GM23338 (cell line): ENCODE data around the gene TMCC1. TPM values are rescaled to one million over a fixed set of nuclear protein-coding genes. Genes with fewer than 3 reads are reported as not detected.

Experiments
- ATAC-seq: fragments of 200-7000 bp; cut with Tn5 transposase; 3 replicates; pipeline ENCODE4 v1.9.1; 2020
- DNase-seq: peaks from one replicate; pipeline ENCODE4 v3.0.0-alpha.2; 2015; ENCODE audit warnings: low spot score
- H2AFZ ChIP-seq: fragments of 200-600 bp; sonication (generic); 2 replicates; pipeline ENCODE4 v1.8.0; 2016; ENCODE audit warnings: antibody characterized with exemption, mild to moderate bottlenecking, moderate library complexity
- H3F3A ChIP-seq: fragments of 200-600 bp; sonication (generic); replicated peaks from 2 replicates; pipeline ENCODE4 v1.8.0; 2017; ENCODE audit warnings: antibody characterized with exemption, mixed run types, low read depth
- H3K27ac ChIP-seq: fragments of 200-600 bp; sonication (generic); 2 replicates; pipeline ENCODE4 v1.6.1; 2016; ENCODE audit warnings: low read depth
- H3K27me3 ChIP-seq: fragments of 200-600 bp; sonication (generic); 2 replicates; pipeline ENCODE4 v1.8.0; 2016; ENCODE audit warnings: mild to moderate bottlenecking, mixed run types, moderate library complexity; ENCODE audit not compliant: insufficient read depth
- H3K36me3 ChIP-seq: fragments of 200-600 bp; sonication (generic); 2 replicates; pipeline ENCODE4 v1.8.0; 2016; ENCODE audit warnings: mild to moderate bottlenecking; ENCODE audit not compliant: insufficient read depth
- H3K4me1 ChIP-seq: fragments of 200-600 bp; sonication (generic); 2 replicates; pipeline ENCODE4 v1.8.0; 2016; ENCODE audit warnings: mild to moderate bottlenecking, moderate library complexity; ENCODE audit not compliant: insufficient read depth
- H3K4me2 ChIP-seq: fragments of 200-600 bp; sonication (generic); 2 replicates; pipeline ENCODE4 v1.7.1; 2017; ENCODE audit warnings: mixed run types
- H3K4me3 ChIP-seq: fragments of 200-600 bp; sonication (generic); 2 replicates; pipeline ENCODE4 v1.6.1; 2016; ENCODE audit warnings: mixed run types
- H3K79me2 ChIP-seq: fragments of 200-600 bp; sonication (generic); replicated peaks from 2 replicates; pipeline ENCODE4 v1.8.0; 2017; ENCODE audit warnings: mild to moderate bottlenecking; ENCODE audit not compliant: insufficient read depth
- H3K9me2 ChIP-seq: fragments of 200-600 bp; sonication (generic); 2 replicates; pipeline ENCODE4 v1.8.0; 2017; ENCODE audit not compliant: insufficient read depth
- H4K20me1 ChIP-seq: fragments of 200-600 bp; sonication (generic); replicated peaks from 2 replicates; pipeline ENCODE4 v1.8.0; 2017; ENCODE audit warnings: mild to moderate bottlenecking; ENCODE audit not compliant: insufficient read depth
- H3K27ac Mint-ChIP-seq: 2 replicates; pipeline ENCODE4 v1.8.0; 2020; ENCODE audit warnings: inconsistent platforms, mild to moderate bottlenecking, moderate library complexity, mixed read lengths
- H3K27me3 Mint-ChIP-seq: 3 replicates; pipeline ENCODE4 v1.8.0; 2022; ENCODE audit warnings: low read depth, mild to moderate bottlenecking, moderate library complexity, mixed read lengths, inconsistent platforms; ENCODE audit not compliant: insufficient read depth, poor library complexity
- H3K36me3 Mint-ChIP-seq: 3 replicates; pipeline ENCODE4 v1.8.0; 2021; ENCODE audit warnings: low read depth, mild to moderate bottlenecking, inconsistent platforms, moderate library complexity, mixed read lengths
- H3K4me1 Mint-ChIP-seq: 3 replicates; pipeline ENCODE4 v1.8.0; 2020; ENCODE audit warnings: mild to moderate bottlenecking, inconsistent platforms, mixed read lengths
- H3K4me3 Mint-ChIP-seq: 3 replicates; pipeline ENCODE4 v1.8.0; 2021; ENCODE audit warnings: moderate library complexity, mild to moderate bottlenecking, inconsistent platforms, mixed read lengths
- H3K9me3 Mint-ChIP-seq: 3 replicates; pipeline ENCODE4 v1.8.0; 2020; ENCODE audit warnings: moderate library complexity, mild to moderate bottlenecking, inconsistent platforms, mixed read lengths
- CREB1 ChIP-seq: fragments of 250-450 bp; sonication (Bioruptor Pico); IDR thresholded peaks from 2 replicates; pipeline ENCODE4 v1.5.0; 2020; ENCODE audit warnings: low read depth, mild to moderate bottlenecking, moderate library complexity
- ETS1 ChIP-seq: IDR thresholded peaks from 2 replicates; pipeline ENCODE4 v1.6.1; 2016; ENCODE audit warnings: antibody characterized with exemption
- EZH2 ChIP-seq: fragments of 200-600 bp; sonication (generic); IDR thresholded peaks from one replicate; pipeline ENCODE4 v1.8.0; 2017; ENCODE audit warnings: antibody characterized with exemption, mild to moderate bottlenecking, low read depth; ENCODE audit not compliant: unreplicated experiment
- EZH2phosphoT487 ChIP-seq: fragments of 200-600 bp; sonication (generic); IDR thresholded peaks from one replicate; pipeline ENCODE4 v1.8.1; 2018; ENCODE audit warnings: antibody characterized with exemption; ENCODE audit not compliant: unreplicated experiment
- NANOG ChIP-seq: IDR thresholded peaks from 2 replicates; pipeline ENCODE4 v1.6.1; 2016; ENCODE audit warnings: antibody characterized with exemption, borderline replicate concordance
- POLR2AphosphoS5 ChIP-seq: IDR thresholded peaks from 2 replicates; pipeline ENCODE4 v1.6.1; 2016; ENCODE audit warnings: antibody characterized with exemption, low read depth
- ZNF114 ChIP-seq: fragments of 250-450 bp; sonication (Bioruptor Pico); IDR thresholded peaks from 2 replicates; pipeline ENCODE4 v1.5.0; 2020; ENCODE audit warnings: mild to moderate bottlenecking, moderate library complexity
- ZNF331 ChIP-seq: fragments of 250-450 bp; sonication (Bioruptor Pico); IDR thresholded peaks from 2 replicates; pipeline ENCODE4 v1.5.0; 2020; ENCODE audit warnings: low read depth, mild to moderate bottlenecking, moderate library complexity
- ZNF462 ChIP-seq: fragments of 250-450 bp; sonication (Bioruptor Pico); IDR thresholded peaks from 2 replicates; pipeline ENCODE4 v1.5.0; 2020; ENCODE audit warnings: mild to moderate bottlenecking, moderate library complexity
- polyA plus RNA-seq: library from polyadenylated mRNA; unstranded; fragments of >200 nt; fragmentation: Nextera tagmentation; extraction: Ambion mirVana; gene quantifications from 2 replicates; pipeline ENCODE4 v1.2.1, GENCODE V29; 2016
- total RNA-seq: library from RNA; depleted of rRNA; stranded (reverse); fragments of >200 nt; shearing (Covaris generic); gene quantifications from 2 replicates; pipeline ENCODE4 v1.2.3, GENCODE V29; 2014
- TF ChIP-seq, protein P1 (sequence below), 2 experiments: fragments of 200-600 bp in 1 of 2; sonication (generic) in 1 of 2; conservative IDR thresholded peaks; 2 replicates each; pipeline versions ENCODE4 v1.5.1 to v1.6.1; 2016 to 2017; ENCODE audit warnings: antibody characterized with exemption in 2 of 2, low read depth in 2 of 2, mild to moderate bottlenecking in 2 of 2, moderate library complexity in 1 of 2

TMCC1 gene
- total and polyA plus RNA-seq, 2 experiments from 2014 or later: 8.2 to 18.4 TPM

GRCh38 chr3:129919357-129919756 lies 25.8 kb upstream of the TMCC1 start:
- no peak overlapping the region for H2AFZ ChIP-seq
- peaks cover 8% of the 10 kb centered on the region for H3K27me3 Mint-ChIP-seq
- no peak overlapping the region for H3K27ac ChIP-seq

DNA sequence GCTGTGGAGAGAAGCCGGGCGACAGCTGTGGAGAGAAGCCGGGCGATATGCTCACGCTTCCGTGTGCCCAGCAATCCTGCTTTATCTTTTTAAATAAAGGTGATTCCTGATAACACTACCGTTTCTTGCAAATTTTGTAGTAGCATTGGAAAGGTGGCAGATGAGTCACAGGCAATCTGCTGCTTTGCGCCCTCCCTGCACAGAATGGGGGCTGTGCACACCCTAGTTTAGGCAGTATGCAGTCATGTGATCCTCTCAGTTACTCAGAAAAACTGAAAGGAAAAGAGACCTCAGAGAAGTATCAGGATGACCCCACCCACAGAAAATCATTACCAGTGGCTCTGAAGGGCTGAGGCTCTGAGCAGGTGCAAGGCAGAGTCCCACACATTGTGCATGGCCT lies 24.9 kb upstream of the TMCC1 start:
- Histone ChIP-seq H3K36me3 (no peaks in the 10 kb centered on the region; the same call in 1 of the 2 replicates), H3K27me3 (no peaks in the 10 kb centered on the region), H3K4me2 (no peak overlapping the region), H3K79me2 (no peaks in the 10 kb centered on the region), H3K4me3 (no peak overlapping the region), H3K4me1 (no peaks in the 10 kb centered on the region), H3F3A (no peaks in the 10 kb centered on the region), H2AFZ (no peak overlapping the region), H3K27ac (no peak overlapping the region), H4K20me1 (no peaks in the 10 kb centered on the region), H3K9me2 (no peaks in the 10 kb centered on the region; the same call in 1 of the 2 replicates)
- Mint-ChIP-seq H3K4me3 (no peak overlapping the region), H3K27me3 (peaks cover 8% of the 10 kb centered on the region), H3K36me3 (peaks cover 35% of the 10 kb centered on the region), H3K9me3 (peaks cover 61% of the 10 kb centered on the region), H3K4me1 (no peaks in the 10 kb centered on the region), H3K27ac (no peak overlapping the region)
- ATAC-seq (no peak), DNase-seq (no peak)
- TF ChIP-seq ETS1: no peak
- TF ChIP-seq ZNF331 (CRISPR knock-in tag): no peak
- no peak for TF ChIP-seq ZNF462 (CRISPR knock-in tag)
- TF ChIP-seq CREB1 (CRISPR knock-in tag): no peak
- no peak for TF ChIP-seq EZH2
- no peak for TF ChIP-seq EZH2phosphoT487
- no peak for TF ChIP-seq NANOG
- TF ChIP-seq, protein P1, sequence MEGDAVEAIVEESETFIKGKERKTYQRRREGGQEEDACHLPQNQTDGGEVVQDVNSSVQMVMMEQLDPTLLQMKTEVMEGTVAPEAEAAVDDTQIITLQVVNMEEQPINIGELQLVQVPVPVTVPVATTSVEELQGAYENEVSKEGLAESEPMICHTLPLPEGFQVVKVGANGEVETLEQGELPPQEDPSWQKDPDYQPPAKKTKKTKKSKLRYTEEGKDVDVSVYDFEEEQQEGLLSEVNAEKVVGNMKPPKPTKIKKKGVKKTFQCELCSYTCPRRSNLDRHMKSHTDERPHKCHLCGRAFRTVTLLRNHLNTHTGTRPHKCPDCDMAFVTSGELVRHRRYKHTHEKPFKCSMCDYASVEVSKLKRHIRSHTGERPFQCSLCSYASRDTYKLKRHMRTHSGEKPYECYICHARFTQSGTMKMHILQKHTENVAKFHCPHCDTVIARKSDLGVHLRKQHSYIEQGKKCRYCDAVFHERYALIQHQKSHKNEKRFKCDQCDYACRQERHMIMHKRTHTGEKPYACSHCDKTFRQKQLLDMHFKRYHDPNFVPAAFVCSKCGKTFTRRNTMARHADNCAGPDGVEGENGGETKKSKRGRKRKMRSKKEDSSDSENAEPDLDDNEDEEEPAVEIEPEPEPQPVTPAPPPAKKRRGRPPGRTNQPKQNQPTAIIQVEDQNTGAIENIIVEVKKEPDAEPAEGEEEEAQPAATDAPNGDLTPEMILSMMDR (conservative IDR thresholded peaks at IDR 0.05; ENCODE audit: low read depth in 2 of 2): no peak
- no peak for TF ChIP-seq POLR2AphosphoS5

More at GRCh38 chr3:129919357-129919756, 25.8 kb upstream of the TMCC1 start:
- Mint-ChIP-seq H3K36me3 (peaks cover 35% of the 10 kb centered on the region), H3K4me1 (no peaks in the 10 kb centered on the region), H3K9me3 (peaks cover 60% of the 10 kb centered on the region), H3K27ac (no peak overlapping the region), H3K4me3 (no peak overlapping the region)
- TF ChIP-seq NANOG (no peak), EZH2phosphoT487 (no peak), POLR2AphosphoS5 (no peak), ZNF331 (CRISPR knock-in tag) (no peak), ZNF114 (CRISPR knock-in tag) (no peak)
- Histone ChIP-seq H3K4me1 (no peaks in the 10 kb centered on the region), H3K79me2 (no peaks in the 10 kb centered on the region), H3K36me3 (no peaks in the 10 kb centered on the region; the same call in 1 of the 2 replicates), H3F3A (no peaks in the 10 kb centered on the region), H4K20me1 (no peaks in the 10 kb centered on the region), H3K4me2 (no peak overlapping the region), H3K27me3 (no peaks in the 10 kb centered on the region), H3K9me2 (no peaks in the 10 kb centered on the region; the same call in 1 of the 2 replicates), H3K4me3 (no peak overlapping the region)
- DNase-seq (no peak), ATAC-seq (no peak)
